Glomerular endothelial cell (primary cell): Measurements from ENCODE around the gene PLPPR3. TPM values are rescaled to one million over a fixed set of nuclear protein-coding genes. Genes with fewer than 3 reads are reported as not detected.

Source experiments
- DNase-seq: peaks from one replicate; pipeline ENCODE4 v3.0.0-alpha.2; 2011; ENCODE audit warnings: low read depth, low spot score; ENCODE audit errors: extremely low read depth
- total RNA-seq: library from RNA; depleted of rRNA; stranded (reverse); fragments of >200 nt; gene quantifications from 2 replicates; pipeline ENCODE4 v1.2.3, GENCODE V29; 2015

Gene PLPPR3
- total RNA-seq, 1 donor from 2014 or later, result 2.3 TPM

- DNase-seq, result no peak
These were observed 11.5 kb downstream of the PLPPR3 start for GRCh38 chr19:810077-810855.

- no peak for DNase-seq
These were observed 13.4 kb downstream of the PLPPR3 start for GRCh38 chr19:808423-808775.

- no peak for DNase-seq
These were observed 13.9 kb downstream of the PLPPR3 start for GRCh38 chr19:807627-808422.

- no peak for DNase-seq
These were observed 14.8 kb downstream of the PLPPR3 start for GRCh38 chr19:806815-807421.

- DNase-seq, result no peak
These were observed 15.9 kb downstream of the PLPPR3 start for GRCh38 chr19:805600-806550.

- no peak for DNase-seq
These were observed 16.6 kb downstream of the PLPPR3 start for GRCh38 chr19:805166-805551.

GRCh38 chr19:804419-805165 is 17.2 kb downstream of the PLPPR3 start:
- DNase-seq, result no peak

GRCh38 chr19:803686-804418 is 17.9 kb downstream of the PLPPR3 start:
- DNase-seq, result no peak

- no peak for DNase-seq
These were observed 18.6 kb downstream of the PLPPR3 start for GRCh38 chr19:803099-803561.

GRCh38 chr19:802498-803098 is 19.2 kb downstream of the PLPPR3 start:
- no peak for DNase-seq

GRCh38 chr19:801861-802497 is 19.8 kb downstream of the PLPPR3 start:
- DNase-seq, result no peak

- no peak for DNase-seq
These were observed 20.5 kb downstream of the PLPPR3 start for GRCh38 chr19:801030-801860.

- no peak for DNase-seq
These were observed 21.3 kb downstream of the PLPPR3 start for GRCh38 chr19:800360-801029.

- no peak for DNase-seq
These were observed 22.5 kb downstream of the PLPPR3 start for GRCh38 chr19:799076-799881.

GRCh38 chr19:798415-799075 is 23.2 kb downstream of the PLPPR3 start:
- DNase-seq, result no peak
